Breast epithelium (tissue), 4 donors: ENCODE data around the gene ELANE. TPM values are rescaled to one million over a fixed set of nuclear protein-coding genes. Genes with fewer than 3 reads are reported as not detected.

Source experiments
- DNase-seq, 2 donors: peaks; one replicate each; pipeline ENCODE4 v3.0.0-alpha.2; 2019; ENCODE audit warnings: low spot score in 2 of 2
- H3K27ac ChIP-seq, 2 donors: fragments of 200-600 bp; sonication (generic) in 1 of 2; one replicate each; pipeline ENCODE4 v1.5.1; 2016 to 2019; ENCODE audit warnings: mild to moderate bottlenecking in 1 of 2
- H3K27me3 ChIP-seq, 2 donors: fragments of 200-600 bp; sonication (generic) in 1 of 2; one replicate each; pipeline versions ENCODE4 v1.5.1 to v1.6.0; 2017 to 2019; ENCODE audit warnings: control low read depth in 1 of 2, mild to moderate bottlenecking in 1 of 2
- H3K36me3 ChIP-seq: fragments of 200-600 bp; one replicate; pipeline ENCODE4 v1.5.1; 2019
- H3K4me1 ChIP-seq, 2 donors: fragments of 200-600 bp; sonication (generic); one replicate each; pipeline ENCODE4 v1.5.1; 2016 to 2019; ENCODE audit warnings: control low read depth in 1 of 2
- H3K4me3 ChIP-seq, 3 donors: fragments of 200-600 bp; sonication (generic); 1 replicate in 2 of 3; 2 replicates in 1 of 3; pipeline ENCODE4 v1.5.1; 2016 to 2019; ENCODE audit warnings: mild to moderate bottlenecking in 3 of 3, moderate library complexity in 2 of 3
- H3K9me3 ChIP-seq, 2 donors: fragments of 200-600 bp; sonication (generic) in 1 of 2; one replicate each; pipeline ENCODE4 v1.5.1; 2016 to 2019; ENCODE audit warnings: control low read depth in 1 of 2
- CTCF ChIP-seq, 3 donors: fragments of 450-650 bp; IDR thresholded peaks; one replicate each; pipeline ENCODE4 v1.5.1; 2016 to 2017; ENCODE audit warnings: antibody characterized with exemption in 3 of 3, mild to moderate bottlenecking in 3 of 3, moderate library complexity in 3 of 3
- POLR2A ChIP-seq: fragments of 450-650 bp; IDR thresholded peaks from one replicate; pipeline ENCODE4 v1.6.1; 2016; ENCODE audit warnings: antibody characterized with exemption, mild to moderate bottlenecking, moderate library complexity
- POLR2AphosphoS5 ChIP-seq, 3 donors: sonication (generic); formaldehyde crosslinking; IDR thresholded peaks; one replicate each; pipeline ENCODE4 v1.6.1; 2017; ENCODE audit warnings: antibody characterized with exemption in 3 of 3
- intact Hi-C: fragments of 100-400 bp; cut with DNase I; formaldehyde crosslinking; loops from one replicate; pipeline ENCODE4 v1.15.1; 2023; ENCODE audit warnings: low total_unique reads
- total RNA-seq, 3 donors: library from RNA; depleted of rRNA; stranded (reverse); fragments of >200 nt; gene quantifications; one replicate each; pipeline ENCODE4 v1.1.0, GENCODE V29; 2016

ELANE gene
- total RNA-seq, 3 donors from 2014 or later: 0.98 to 5.0 (median 1.0) TPM

- no peak for TF ChIP-seq POLR2AphosphoS5 (IDR thresholded peaks at IDR 0.05)
- no peak for TF ChIP-seq POLR2A
- TF ChIP-seq CTCF (IDR thresholded peaks at IDR 0.05): no peak
- no peaks in the 10 kb centered on the region for H3K36me3 ChIP-seq
- H3K27ac ChIP-seq: peak overlapping the region; percentile 36 to 55
- no peaks in the 10 kb centered on the region for H3K9me3 ChIP-seq
- intact Hi-C loops: no loop called here
- peak overlapping the region in 1 of 3 donors; percentile 47 for H3K4me3 ChIP-seq
- H3K27me3 ChIP-seq: peaks cover 12 to 26% of the 10 kb centered on the region in 2 donors
- H3K4me1 ChIP-seq: peaks cover 4 to 7% of the 10 kb centered on the region in 2 donors
- DNase-seq: peak in 1 of 2 donors; percentile 79
Measured at GRCh38 chr19:823565-824121, 28.5 kb upstream of the ELANE start.

- H3K36me3 ChIP-seq: no peaks in the 10 kb centered on the region
- no peak overlapping the region for H3K27ac ChIP-seq
- no peaks in the 10 kb centered on the region for H3K9me3 ChIP-seq
- H3K4me1 ChIP-seq: peaks cover 4 to 7% of the 10 kb centered on the region in 2 donors
- H3K27me3 ChIP-seq: peaks cover 12 to 31% of the 10 kb centered on the region in 2 donors
- intact Hi-C loops: no loop called here
- no peak overlapping the region for H3K4me3 ChIP-seq
- TF ChIP-seq POLR2A (no peak), CTCF (IDR thresholded peaks at IDR 0.05) (no peak), POLR2AphosphoS5 (IDR thresholded peaks at IDR 0.05) (no peak)
- no peak for DNase-seq
Measured at GRCh38 chr19:824885-825284, 27.2 kb upstream of the ELANE start.

GRCh38 chr19:825897-826644 is 26.0 kb upstream of the ELANE start:
- peaks cover 4 to 7% of the 10 kb centered on the region in 2 donors for H3K4me1 ChIP-seq
- no peak for DNase-seq
- no peak overlapping the region for H3K27ac ChIP-seq
- H3K27me3 ChIP-seq: peaks cover 14 to 37% of the 10 kb centered on the region in 2 donors
- no peak for TF ChIP-seq POLR2AphosphoS5 (IDR thresholded peaks at IDR 0.05)
- no peak for TF ChIP-seq CTCF (IDR thresholded peaks at IDR 0.05)
- no peak for TF ChIP-seq POLR2A
- H3K36me3 ChIP-seq: no peaks in the 10 kb centered on the region
- H3K9me3 ChIP-seq: no peaks in the 10 kb centered on the region
- intact Hi-C loops: no loop called here
- no peak overlapping the region for H3K4me3 ChIP-seq

- Histone ChIP-seq H3K9me3 (no peaks in the 10 kb centered on the region), H3K27me3 (peaks cover 5 to 38% of the 10 kb centered on the region in 2 donors), H3K4me3 (no peak overlapping the region), H3K36me3 (no peaks in the 10 kb centered on the region), H3K27ac (no peak overlapping the region), H3K4me1 (peaks cover 0 to 3% of the 10 kb centered on the region in 2 donors)
- intact Hi-C loops: no loop called here
- DNase-seq: no peak
- TF ChIP-seq CTCF (IDR thresholded peaks at IDR 0.05): no peak
Measured at GRCh38 chr19:827314-827709, 24.8 kb upstream of the ELANE start.

- intact Hi-C loops: no loop called here
- Histone ChIP-seq H3K27me3 (peaks cover 2 to 35% of the 10 kb centered on the region in 2 donors), H3K36me3 (no peaks in the 10 kb centered on the region), H3K27ac (no peak within 1 kb of the TSS), H3K4me3 (no peak within 1 kb of the TSS), H3K4me1 (no peaks in the 10 kb centered on the region), H3K9me3 (no peaks in the 10 kb centered on the region)
- no peak for DNase-seq
- TF ChIP-seq CTCF (IDR thresholded peaks at IDR 0.05) (no peak), POLR2A (no peak), POLR2AphosphoS5 (IDR thresholded peaks at IDR 0.05) (no peak)
Measured at GRCh38 chr19:827710-828321, 24.3 kb upstream of the ELANE start, which contains the start of gene AZU1. Gene AZU1 (plus strand): TSS chr19:827837. CDS start chr19:827847, 10 bp downstream.
